Cerebellar nuclear complex (tissue), 1 donor: ENCODE results near the gene CLDN15.
"Not testable (repeated sequence)": the region's sequence is repeated elsewhere in the genome, so short reads cannot be mapped to it uniquely, and the experiment has no call there.

Experiments used
- DNase-seq, 2 experiments: peaks; one replicate each; lab custom pipeline; 2025; lab: John Stamatoyannopoulos, UW

Gene CLDN15

DNA sequence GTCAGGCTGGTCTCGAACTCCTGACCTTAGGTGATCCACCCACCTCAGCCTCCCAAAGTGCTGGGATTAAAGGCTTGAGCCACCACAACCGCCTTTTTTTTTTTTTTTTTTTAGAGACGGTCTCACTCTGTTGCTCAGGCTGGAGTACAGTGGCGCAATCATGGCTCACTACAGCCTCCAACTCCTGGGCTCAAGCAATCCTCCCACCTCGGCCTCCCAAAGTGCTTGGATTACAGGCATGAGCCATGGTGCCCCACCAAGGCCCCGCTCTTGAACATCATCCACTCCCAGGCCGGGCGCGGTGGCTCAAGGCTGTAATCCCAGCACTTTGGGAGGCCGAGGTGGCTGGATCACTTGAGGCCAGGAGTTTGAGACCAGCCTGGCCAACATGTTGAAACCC, 38.1 kb downstream of the CLDN15 start:
- not testable (repeated sequence) for DNase-seq

DNA sequence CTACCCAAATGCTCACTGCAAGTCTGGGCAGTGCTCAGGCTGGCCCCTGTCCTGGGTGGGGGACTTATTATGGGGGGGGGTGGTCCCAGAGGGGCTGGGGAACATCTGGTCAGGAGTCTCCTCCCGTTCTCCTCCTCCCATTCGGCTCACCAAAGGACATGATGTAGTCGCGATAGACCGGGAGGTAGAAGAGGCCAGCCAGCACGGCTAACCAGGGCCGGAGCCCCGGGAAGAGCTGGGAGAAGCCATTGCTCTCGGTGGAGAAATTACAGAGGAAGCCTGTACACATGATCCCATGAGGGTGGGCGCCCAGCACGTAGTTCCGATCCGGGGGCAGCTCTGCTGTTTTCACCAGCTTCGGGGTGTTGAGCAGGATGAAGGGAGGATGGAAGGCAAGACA, 39.1 kb downstream of the CLDN15 start:
- no peak for DNase-seq

- no peak for DNase-seq
These were observed 39.6 kb downstream of the CLDN15 start for GRCh38 chr7:101197991-101198390.

DNA sequence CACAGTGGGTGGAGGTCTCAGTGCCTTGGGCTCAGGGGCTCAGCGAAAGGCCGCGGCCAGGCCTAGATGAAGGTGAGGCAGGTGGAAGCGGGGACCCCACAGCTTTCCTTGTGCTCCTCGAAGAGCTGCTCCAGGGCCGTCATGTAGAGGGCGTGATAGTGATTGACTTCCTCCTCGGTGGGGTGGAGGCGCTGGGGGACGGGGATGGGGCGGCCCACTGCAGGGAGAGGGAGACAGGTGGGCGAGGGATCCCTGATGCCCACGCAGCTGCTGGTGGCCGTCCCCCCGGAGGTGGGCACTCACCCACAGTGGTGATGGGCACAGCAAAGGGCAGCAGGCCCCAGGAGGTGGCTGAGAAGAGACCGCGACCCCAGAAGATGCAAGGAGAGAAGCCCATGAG, 41.7 kb downstream of the CLDN15 start:
- no peak for DNase-seq

DNA sequence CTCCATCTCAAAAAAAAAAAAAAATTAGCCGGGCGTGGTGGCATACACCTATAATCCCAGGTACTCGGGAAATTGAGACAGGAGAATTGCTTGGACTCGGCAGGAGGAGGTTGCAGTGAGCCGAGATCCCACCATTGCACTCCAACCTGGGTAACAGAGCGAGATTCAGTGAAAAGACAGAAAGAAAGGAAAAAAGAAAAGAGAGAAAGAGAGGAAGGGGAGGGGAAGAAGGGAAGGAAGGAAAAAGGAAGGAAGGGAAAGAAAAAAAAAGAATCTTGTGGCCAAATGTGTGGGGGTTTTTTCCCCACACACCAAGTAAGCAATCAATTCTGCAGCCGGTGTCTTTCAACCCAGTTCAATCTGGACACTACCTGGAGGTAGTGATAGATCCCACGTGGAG, 48.5 kb downstream of the CLDN15 start:
- no peak for DNase-seq

- DNase-seq, result no peak
These were observed 50.7 kb downstream of the CLDN15 start for GRCh38 chr7:101186844-101187428.

DNA sequence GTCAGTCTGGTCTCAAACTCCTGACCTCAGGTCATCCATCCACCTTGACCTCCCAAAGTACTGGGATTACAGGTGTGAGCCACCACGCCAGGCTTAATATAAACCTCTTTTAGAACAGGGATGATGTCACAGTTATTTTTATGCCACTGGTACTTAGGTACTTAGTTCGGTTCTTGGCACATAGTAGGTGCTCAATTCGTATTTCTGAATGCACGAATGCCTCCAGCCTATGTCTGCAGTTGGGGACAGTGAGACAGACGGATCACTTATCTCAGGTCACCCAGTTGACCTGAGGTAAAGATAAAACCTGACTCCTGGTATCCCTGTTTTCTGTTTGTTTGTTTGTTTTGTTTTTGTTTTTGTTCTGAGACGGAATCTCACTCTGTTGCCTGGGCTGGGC, 51.4 kb downstream of the CLDN15 start:
- DNase-seq, result no peak

DNA sequence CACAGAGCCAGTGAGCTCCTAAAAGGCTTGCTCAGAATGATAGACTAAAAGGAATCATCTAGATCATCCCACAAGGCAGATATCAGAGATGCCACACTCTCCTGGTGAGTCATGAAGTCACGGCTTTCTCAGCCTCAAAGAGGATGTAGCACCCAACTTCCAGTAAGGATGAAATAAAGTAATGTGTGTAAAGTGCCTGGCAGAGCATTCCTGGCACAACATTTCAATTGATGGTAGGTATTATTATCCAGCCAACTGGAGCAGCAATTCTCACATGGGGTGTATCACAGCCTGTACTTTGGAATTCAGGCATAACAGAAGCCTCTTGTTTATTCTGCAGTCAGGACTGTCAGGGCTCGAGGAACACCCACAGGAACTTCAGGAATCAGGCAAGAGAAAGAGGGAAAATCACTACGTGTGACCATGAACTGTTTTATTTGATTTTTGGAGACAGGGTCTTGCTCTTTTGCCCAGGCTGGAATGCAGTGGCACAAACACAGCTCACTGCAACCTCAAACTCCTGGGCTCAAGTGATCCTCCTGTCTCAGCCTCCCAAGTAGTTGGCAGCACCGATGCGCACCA, 52.3 kb downstream of the CLDN15 start:
- no peak for DNase-seq
